Left lung (tissue), 10 donors: Measurements from ENCODE around the gene NSUN2. TPM values are rescaled to one million over a fixed set of nuclear protein-coding genes. Genes with fewer than 3 reads are reported as not detected.

Experiments used
- ATAC-seq: fragments of 200-7000 bp; cut with Tn5 transposase; one replicate; pipeline ENCODE4 v1.9.1; 2020; ENCODE audit warnings: moderate library complexity
- DNase-seq, 4 donors: peaks; one replicate each; pipeline ENCODE4 v3.0.0-alpha.2; 2013 to 2020
- H3K27ac ChIP-seq, 2 donors: fragments of 200-600 bp; sonication (generic) in 1 of 2; one replicate each; pipeline versions ENCODE4 v1.5.0 to v1.8.0; 2020 to 2021
- H3K27me3 ChIP-seq, 2 donors: fragments of 200-600 bp; sonication (generic) in 1 of 2; one replicate each; pipeline versions ENCODE4 v1.5.0 to v1.8.0; 2020 to 2021
- H3K36me3 ChIP-seq, 2 donors: fragments of 200-600 bp; sonication (generic) in 1 of 2; one replicate each; pipeline versions ENCODE4 v1.5.0 to v1.8.0; 2020 to 2021
- H3K4me1 ChIP-seq, 2 donors: fragments of 200-600 bp; one replicate each; pipeline ENCODE4 v1.8.0; 2021
- H3K4me3 ChIP-seq, 2 donors: fragments of 200-600 bp; sonication (generic) in 1 of 2; one replicate each; pipeline versions ENCODE4 v1.5.0 to v1.8.0; 2020 to 2021; ENCODE audit warnings: mild to moderate bottlenecking in 1 of 2
- H3K9me3 ChIP-seq, 2 donors: fragments of 200-600 bp; sonication (generic) in 1 of 2; one replicate each; pipeline versions ENCODE4 v1.5.0 to v1.8.0; 2020 to 2021
- CTCF ChIP-seq, 2 donors: fragments of 200-600 bp; sonication (generic) in 1 of 2; IDR thresholded peaks; one replicate each; pipeline versions ENCODE4 v1.5.0 to v1.8.0; 2021; ENCODE audit warnings: antibody characterized with exemption in 2 of 2
- intact Hi-C, 2 donors: fragments of 100-400 bp; cut with DNase I; formaldehyde crosslinking; loops; one replicate each; pipeline versions ENCODE4 v1.11.2 to v1.14.2; 2022
- polyA plus RNA-seq, 6 donors: library from polyadenylated mRNA; unstranded; fragments of 120-200 nt; gene quantifications; one replicate each; pipeline ENCODE4 v1.2.1, GENCODE V29; 2013; ENCODE audit not compliant: insufficient read length in 6 of 6
- total RNA-seq, 2 donors: library from RNA; stranded (reverse); fragmentation: NEBNext Ultra II Directional; extraction: Animal tissue kit (Norgen Biotek cat#: 25700); gene quantifications; one replicate each; pipeline ENCODE4 v1.2.1, GENCODE V29; 2021
- donor health status: DM: no; HTN: yes; CAD: no.
- donor health status: DM: no; HTN: no; CAD: no.

The NSUN2 gene
- total and polyA plus RNA-seq, 8 donors, result 37.5 to 93.9 (median 56.9) TPM

GRCh38 chr5:6592601-6593000, 40.2 kb downstream of the NSUN2 start:
- no peaks in the 10 kb centered on the region for H3K4me1 ChIP-seq
- H3K4me3 ChIP-seq, result no peak overlapping the region
- peaks cover 0 to 17% of the 10 kb centered on the region in 2 donors for H3K36me3 ChIP-seq
- H3K27me3 ChIP-seq, result no peaks in the 10 kb centered on the region
- no peaks in the 10 kb centered on the region for H3K9me3 ChIP-seq
- intact Hi-C loops, result no loop called here
- no peak overlapping the region for H3K27ac ChIP-seq
- ATAC-seq (no peak), DNase-seq (no peak)
- TF ChIP-seq CTCF (IDR thresholded peaks at IDR 0.05), result no peak

- H3K27me3 ChIP-seq, result no peaks in the 10 kb centered on the region
- H3K27ac ChIP-seq, result no peak overlapping the region
- H3K4me1 ChIP-seq, result no peaks in the 10 kb centered on the region
- intact Hi-C loops, result no loop called here
- no peak overlapping the region for H3K4me3 ChIP-seq
- no peak for TF ChIP-seq CTCF (IDR thresholded peaks at IDR 0.05)
- ATAC-seq (no peak), DNase-seq (no peak)
- no peaks in the 10 kb centered on the region for H3K9me3 ChIP-seq
- peaks cover 0 to 9% of the 10 kb centered on the region in 2 donors for H3K36me3 ChIP-seq
These were observed 41.1 kb downstream of the NSUN2 start for GRCh38 chr5:6591671-6592288.

GRCh38 chr5:6590581-6590980, 42.3 kb downstream of the NSUN2 start:
- TF ChIP-seq CTCF (IDR thresholded peaks at IDR 0.05), result no peak
- no peak for DNase-seq
- H3K36me3 ChIP-seq, result no peaks in the 10 kb centered on the region
- H3K9me3 ChIP-seq, result no peaks in the 10 kb centered on the region
- no peak for ATAC-seq
- H3K27ac ChIP-seq, result no peak overlapping the region
- intact Hi-C loops, result no loop called here
- no peaks in the 10 kb centered on the region for H3K4me1 ChIP-seq
- no peak overlapping the region for H3K4me3 ChIP-seq
- peaks cover 0 to 9% of the 10 kb centered on the region in 2 donors for H3K27me3 ChIP-seq

GRCh38 chr5:6587171-6587570, 45.7 kb downstream of the NSUN2 start:
- ATAC-seq (no peak), DNase-seq (no peak)
- Histone ChIP-seq H3K27me3 (peaks cover 24 to 43% of the 10 kb centered on the region in 2 donors), H3K27ac (no peak overlapping the region), H3K4me3 (no peak overlapping the region), H3K4me1 (peaks cover 0 to 6% of the 10 kb centered on the region in 2 donors), H3K9me3 (no peaks in the 10 kb centered on the region), H3K36me3 (no peaks in the 10 kb centered on the region)
- no peak for TF ChIP-seq CTCF (IDR thresholded peaks at IDR 0.05)
- intact Hi-C loops, result no loop called here

- H3K9me3 ChIP-seq, result no peaks in the 10 kb centered on the region
- H3K4me3 ChIP-seq, result no peak overlapping the region
- TF ChIP-seq CTCF (IDR thresholded peaks at IDR 0.05), result no peak
- DNase-seq, result no peak
- H3K4me1 ChIP-seq, result peaks cover 0 to 6% of the 10 kb centered on the region in 2 donors
- peaks cover 24 to 48% of the 10 kb centered on the region in 2 donors for H3K27me3 ChIP-seq
- ATAC-seq, result no peak
- H3K36me3 ChIP-seq, result no peaks in the 10 kb centered on the region
- intact Hi-C loops, result no loop called here
- no peak overlapping the region for H3K27ac ChIP-seq
These were observed 46.2 kb downstream of the NSUN2 start for GRCh38 chr5:6586647-6587042.
